ENCODE data around the gene DNMT3A. TPM values are rescaled to one million over a fixed set of nuclear protein-coding genes. Genes with fewer than 3 reads are reported as not detected.
"Not testable (repeated sequence)": the region's sequence is repeated elsewhere in the genome, so short reads cannot be mapped to it uniquely, and the experiment has no call there.

Gene DNMT3A
- total RNA-seq, 1 experiment from 2014 or later = 63.1 TPM

GRCh38 chr2:25221579-25221978 lies 120.1 kb downstream of the DNMT3A start:
- Histone ChIP-seq H3K36me3 (replicated peaks; ENCODE audit: control insufficient read depth, insufficient read depth, low read length) (no peaks in the 10 kb centered on the region), H3K4me3 (ENCODE audit: insufficient read depth, low read depth, low read length) (no peak overlapping the region), H3K27me3 (ENCODE audit: control insufficient read depth, insufficient read depth, low read length) (no peaks in the 10 kb centered on the region)
- no peak for DNase-seq

GRCh38 chr2:25220313-25220712 lies 121.4 kb downstream of the DNMT3A start:
- no peak for DNase-seq
- Histone ChIP-seq H3K36me3 (replicated peaks; ENCODE audit: control insufficient read depth, insufficient read depth, low read length) (no peaks in the 10 kb centered on the region), H3K27me3 (ENCODE audit: control insufficient read depth, insufficient read depth, low read length) (no peaks in the 10 kb centered on the region), H3K4me3 (ENCODE audit: insufficient read depth, low read depth, low read length) (no peak overlapping the region)

DNA sequence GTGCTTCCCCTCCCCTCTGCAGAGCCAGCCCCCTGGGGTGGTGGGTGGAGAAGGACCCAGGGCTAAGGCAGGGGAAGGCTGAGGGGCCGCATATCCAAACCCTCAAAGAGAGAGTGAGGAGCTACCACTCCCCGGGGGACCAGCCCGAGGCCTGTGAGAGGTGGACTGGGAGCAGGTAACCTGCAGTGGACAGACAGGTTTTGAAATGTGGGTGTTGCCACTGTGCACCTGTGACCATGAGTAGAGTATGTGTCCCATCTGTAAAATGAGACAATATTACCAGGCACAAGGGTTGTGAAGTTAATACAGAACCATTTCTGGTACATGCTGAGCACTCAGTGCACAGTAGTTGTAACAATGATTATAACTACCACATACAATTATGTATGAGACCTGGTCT lies 122.1 kb downstream of the DNMT3A start:
- Histone ChIP-seq H3K4me3 (ENCODE audit: insufficient read depth, low read depth, low read length) (no peak overlapping the region), H3K36me3 (replicated peaks; ENCODE audit: control insufficient read depth, insufficient read depth, low read length) (no peaks in the 10 kb centered on the region), H3K27me3 (ENCODE audit: control insufficient read depth, insufficient read depth, low read length) (no peaks in the 10 kb centered on the region)
- peak; percentile 45 for DNase-seq

- DNase-seq = no peak
- Histone ChIP-seq H3K36me3 (replicated peaks; ENCODE audit: control insufficient read depth, insufficient read depth, low read length) (no peaks in the 10 kb centered on the region), H3K4me3 (ENCODE audit: insufficient read depth, low read depth, low read length) (no peak overlapping the region), H3K27me3 (ENCODE audit: control insufficient read depth, insufficient read depth, low read length) (no peaks in the 10 kb centered on the region)
Observed at GRCh38 chr2:25218100-25218499, 123.6 kb downstream of the DNMT3A start.

DNA sequence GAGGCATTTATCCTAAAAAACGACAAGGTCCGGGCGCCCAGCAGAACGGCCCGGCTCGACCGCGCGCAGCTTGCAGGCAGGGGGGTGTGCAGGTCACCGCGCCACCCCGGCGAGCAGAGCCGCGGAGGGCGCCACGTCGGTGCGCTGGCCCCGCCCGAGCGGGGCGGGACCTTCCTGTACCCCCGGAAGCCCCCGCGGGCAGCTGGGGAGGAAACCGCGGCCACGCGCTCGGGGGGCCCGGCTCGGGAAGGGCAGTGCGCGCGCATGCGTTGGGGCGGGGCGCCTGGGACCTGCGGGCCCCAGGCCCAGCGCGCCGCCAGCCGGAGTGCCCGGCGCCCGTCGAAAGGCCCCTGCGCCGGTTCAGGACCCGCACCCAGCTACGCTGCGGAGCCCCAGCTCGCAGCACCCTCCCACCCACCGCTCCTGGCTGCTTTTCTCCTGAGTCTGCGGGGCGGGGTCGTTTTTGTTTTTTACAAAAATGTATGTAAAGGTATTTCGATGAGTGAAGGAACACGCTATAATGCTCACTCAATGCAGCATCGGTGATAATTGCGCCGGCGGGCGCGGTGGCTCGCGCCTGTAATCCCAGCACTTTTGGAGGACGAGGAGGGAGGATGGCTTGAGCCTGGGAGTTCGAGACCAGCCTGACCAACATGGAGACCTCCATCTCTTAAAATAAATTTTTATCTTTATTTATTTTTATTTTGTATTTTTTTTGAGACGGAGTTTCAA lies 125.6 kb downstream of the DNMT3A start:
- H3K27me3 ChIP-seq (ENCODE audit: control insufficient read depth, insufficient read depth, low read length) = no peaks in the 10 kb centered on the region
- peak; percentile 100 for DNase-seq

GRCh38 chr2:25215232-25215631 lies 126.5 kb downstream of the DNMT3A start:
- DNase-seq = peak; percentile 60
- Histone ChIP-seq H3K4me3 (ENCODE audit: insufficient read depth, low read depth, low read length) (peak overlapping the region; percentile 60), H3K36me3 (replicated peaks; ENCODE audit: control insufficient read depth, insufficient read depth, low read length) (no peaks in the 10 kb centered on the region), H3K27me3 (ENCODE audit: control insufficient read depth, insufficient read depth, low read length) (no peaks in the 10 kb centered on the region)

More for the DNA sequence above, 125.6 kb downstream of the DNMT3A start:
- H3K4me3 ChIP-seq (ENCODE audit: insufficient read depth, low read depth, low read length) = peak overlapping the region; percentile 60
- H3K36me3 ChIP-seq (replicated peaks; ENCODE audit: control insufficient read depth, insufficient read depth, low read length) = no peaks in the 10 kb centered on the region

DNA sequence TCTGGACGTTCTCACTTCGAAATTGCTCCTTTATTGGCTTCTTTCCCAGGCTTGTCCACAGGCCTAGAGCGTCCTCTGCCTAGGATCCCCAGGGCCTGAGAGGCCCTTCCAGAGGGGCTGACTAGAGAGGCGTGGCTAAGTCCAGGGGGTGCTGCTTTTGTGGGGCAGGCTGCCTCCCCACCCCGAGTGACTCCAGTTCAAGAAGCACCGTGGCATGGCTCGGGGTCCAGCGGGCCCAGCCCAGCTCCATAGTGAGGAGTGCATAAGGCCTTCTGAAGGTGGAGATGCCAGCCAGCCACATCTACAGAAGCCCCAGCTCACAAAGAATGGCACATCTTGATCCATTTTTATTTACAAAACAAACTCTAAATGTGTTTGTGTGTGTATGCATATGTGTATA lies 128.5 kb downstream of the DNMT3A start:
- DNase-seq = no peak
- Histone ChIP-seq H3K27me3 (ENCODE audit: control insufficient read depth, insufficient read depth, low read length) (no peaks in the 10 kb centered on the region), H3K36me3 (replicated peaks; ENCODE audit: control insufficient read depth, insufficient read depth, low read length) (no peaks in the 10 kb centered on the region), H3K4me3 (ENCODE audit: insufficient read depth, low read depth, low read length) (no peak overlapping the region)

DNA sequence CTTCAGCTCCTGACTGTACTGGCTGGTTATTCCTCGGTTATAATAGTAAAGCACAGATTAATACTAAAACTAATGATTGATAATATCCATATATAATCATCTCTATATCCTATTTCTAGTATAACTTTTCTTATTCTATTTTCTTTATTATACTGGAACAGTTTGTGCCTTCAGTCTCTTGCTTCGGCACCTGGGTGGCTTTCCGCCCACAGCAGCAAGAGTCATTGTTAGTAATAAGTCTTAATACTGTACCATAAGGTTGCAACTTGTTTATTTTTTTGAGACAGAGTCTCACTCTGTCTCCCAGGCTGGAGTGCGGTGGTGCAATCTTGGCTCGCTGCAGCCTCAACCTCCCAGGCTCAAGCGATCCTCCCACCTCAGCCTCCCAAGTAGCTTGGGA lies 130.8 kb downstream of the DNMT3A start:
- DNase-seq; H3K36me3 ChIP-seq (replicated peaks; ENCODE audit: control insufficient read depth, insufficient read depth, low read length); H3K4me3 ChIP-seq (ENCODE audit: insufficient read depth, low read depth, low read length); H3K27me3 ChIP-seq (ENCODE audit: control insufficient read depth, insufficient read depth, low read length): not testable (repeated sequence)

- Histone ChIP-seq H3K36me3 (replicated peaks; ENCODE audit: control insufficient read depth, insufficient read depth, low read length) (no peaks in the 10 kb centered on the region), H3K4me3 (ENCODE audit: insufficient read depth, low read depth, low read length) (no peak overlapping the region), H3K27me3 (ENCODE audit: control insufficient read depth, insufficient read depth, low read length) (no peaks in the 10 kb centered on the region)
- DNase-seq = peak; percentile 79
Observed at GRCh38 chr2:25207078-25207545, 134.6 kb downstream of the DNMT3A start.

DNA sequence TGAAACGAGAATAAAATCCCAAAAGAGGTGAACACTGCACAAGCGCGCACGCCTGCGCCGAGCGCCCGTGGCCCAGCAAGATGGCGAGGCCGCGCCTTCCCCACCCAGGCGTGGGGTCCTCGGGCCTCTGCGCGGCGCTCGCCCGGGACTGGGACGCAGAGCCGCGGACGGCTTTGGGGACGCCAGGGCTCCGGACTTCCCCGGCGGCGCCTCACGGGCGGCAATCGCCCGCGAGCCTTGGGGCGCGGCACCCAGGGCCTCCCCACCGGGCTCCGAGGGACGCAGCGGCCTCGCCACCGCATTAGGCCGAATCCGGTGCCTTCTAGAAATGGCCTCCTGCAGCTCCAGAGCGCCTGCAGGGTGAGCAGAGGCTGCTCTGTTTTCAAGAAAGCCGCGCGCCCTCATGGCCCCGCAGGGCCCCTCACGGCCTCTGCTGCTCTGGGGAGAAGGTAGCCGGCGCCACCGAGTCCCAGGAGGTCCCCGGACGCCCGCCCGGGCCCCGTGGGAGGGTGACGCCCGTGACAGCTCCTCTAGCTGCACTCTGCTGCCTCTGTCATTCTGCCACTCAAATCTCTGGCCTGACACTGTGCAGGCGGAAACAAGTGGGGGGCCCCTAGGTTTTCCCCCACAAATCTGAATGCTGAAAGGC lies 137.4 kb downstream of the DNMT3A start:
- peak; percentile 67 for DNase-seq
- H3K4me3 ChIP-seq (ENCODE audit: insufficient read depth, low read depth, low read length) = no peak overlapping the region; the same call in 1 of the 2 replicates
- no peaks in the 10 kb centered on the region for H3K36me3 ChIP-seq (replicated peaks; ENCODE audit: control insufficient read depth, insufficient read depth, low read length)
- H3K27me3 ChIP-seq (ENCODE audit: control insufficient read depth, insufficient read depth, low read length) = no peaks in the 10 kb centered on the region

DNA sequence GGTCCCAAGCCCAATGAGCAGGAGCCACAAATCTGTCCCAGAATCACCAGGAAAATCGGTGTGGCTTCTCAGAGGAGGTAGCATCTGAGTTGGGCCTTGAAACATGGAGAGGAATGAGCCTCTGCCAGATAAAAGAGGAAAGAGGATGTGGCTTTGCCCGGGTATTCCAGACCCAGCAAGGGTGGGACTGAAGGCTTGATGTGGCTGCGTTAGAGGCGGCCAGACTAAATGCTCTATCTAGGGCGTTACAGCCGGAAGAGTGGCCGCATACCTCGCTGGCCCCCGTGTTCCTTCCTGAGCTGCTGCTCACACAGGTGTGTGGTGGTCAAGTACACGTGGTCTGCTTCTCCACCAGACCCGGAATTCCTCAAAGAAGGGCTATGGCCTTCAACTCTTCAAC lies 139.4 kb downstream of the DNMT3A start:
- no peak overlapping the region for H3K4me3 ChIP-seq (ENCODE audit: insufficient read depth, low read depth, low read length)
- H3K36me3 ChIP-seq (replicated peaks; ENCODE audit: control insufficient read depth, insufficient read depth, low read length) = no peaks in the 10 kb centered on the region
- DNase-seq = no peak

GRCh38 chr2:25201794-25202193 lies 139.9 kb downstream of the DNMT3A start:
- peak; percentile 49 for DNase-seq
- H3K36me3 ChIP-seq (replicated peaks; ENCODE audit: control insufficient read depth, insufficient read depth, low read length) = no peaks in the 10 kb centered on the region
- H3K4me3 ChIP-seq (ENCODE audit: insufficient read depth, low read depth, low read length) = no peak overlapping the region
- no peaks in the 10 kb centered on the region for H3K27me3 ChIP-seq (ENCODE audit: control insufficient read depth, insufficient read depth, low read length)

More for the DNA sequence above, 139.4 kb downstream of the DNMT3A start:
- no peaks in the 10 kb centered on the region for H3K27me3 ChIP-seq (ENCODE audit: control insufficient read depth, insufficient read depth, low read length)

DNA sequence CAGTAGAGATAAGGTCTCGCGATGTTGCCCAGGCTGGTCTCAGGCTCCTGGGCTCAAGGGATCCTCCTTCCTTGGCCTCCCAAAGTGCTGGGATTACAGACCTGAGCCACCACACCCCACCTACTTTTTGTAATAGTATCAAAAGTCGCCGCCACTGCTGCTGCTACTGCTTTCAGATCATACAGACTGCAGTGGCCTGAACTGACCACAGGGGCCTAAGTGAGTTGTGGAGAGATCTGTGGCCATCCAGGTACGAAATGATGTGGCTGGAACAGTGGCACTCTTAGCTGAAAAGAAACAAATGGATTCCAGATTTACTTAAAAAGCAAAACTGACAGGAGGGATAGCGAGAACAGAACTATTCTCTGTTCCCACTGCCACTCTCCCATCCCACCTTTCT lies 140.5 kb downstream of the DNMT3A start:
- Histone ChIP-seq H3K27me3 (ENCODE audit: control insufficient read depth, insufficient read depth, low read length) (no peaks in the 10 kb centered on the region), H3K36me3 (replicated peaks; ENCODE audit: control insufficient read depth, insufficient read depth, low read length) (no peaks in the 10 kb centered on the region), H3K4me3 (ENCODE audit: insufficient read depth, low read depth, low read length) (no peak overlapping the region)
- no peak for DNase-seq

DNA sequence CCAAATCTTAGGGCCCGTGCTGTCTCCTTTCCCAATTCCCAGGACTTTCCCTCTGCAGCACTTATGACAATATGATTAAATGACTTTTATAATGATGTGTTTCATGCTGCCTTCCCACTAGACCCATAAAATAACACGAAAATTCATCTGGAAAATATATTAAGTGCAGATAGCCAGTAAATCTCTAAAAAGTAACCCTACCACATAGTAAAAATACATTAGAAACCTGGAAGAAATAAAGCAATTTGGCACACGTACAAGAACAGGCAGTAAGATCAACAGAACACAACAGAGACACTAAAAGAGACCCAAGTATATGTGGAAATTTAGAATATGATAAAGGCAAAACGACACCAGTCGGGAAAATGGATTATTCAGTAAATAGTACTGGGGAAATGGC lies 143.1 kb downstream of the DNMT3A start:
- H3K4me3 ChIP-seq (ENCODE audit: insufficient read depth, low read depth, low read length) = no peak overlapping the region
- H3K36me3 ChIP-seq (replicated peaks; ENCODE audit: control insufficient read depth, insufficient read depth, low read length) = no peaks in the 10 kb centered on the region
- DNase-seq = no peak
- H3K27me3 ChIP-seq (ENCODE audit: control insufficient read depth, insufficient read depth, low read length) = no peaks in the 10 kb centered on the region

GRCh38 chr2:25198209-25198525 lies 143.6 kb downstream of the DNMT3A start:
- H3K4me3 ChIP-seq (ENCODE audit: insufficient read depth, low read depth, low read length) = no peak overlapping the region
- no peaks in the 10 kb centered on the region for H3K27me3 ChIP-seq (ENCODE audit: control insufficient read depth, insufficient read depth, low read length)
- H3K36me3 ChIP-seq (replicated peaks; ENCODE audit: control insufficient read depth, insufficient read depth, low read length) = no peaks in the 10 kb centered on the region
- DNase-seq = no peak

Measured in H7 (cell line).